HL-60 (cell line): ENCODE data around the gene SFMBT2.

Source experiments
- CTCF ChIP-seq: IDR thresholded peaks from one replicate; pipeline ENCODE4 v1.5.1; 2011; ENCODE audit warnings: low read length, control low read depth, inconsistent platforms; ENCODE audit not compliant: insufficient read depth
- POLR2AphosphoS5 ChIP-seq: IDR thresholded peaks from 2 replicates; pipeline ENCODE4 v1.6.1; 2012; ENCODE audit warnings: low read depth
- REST ChIP-seq: IDR thresholded peaks from 2 replicates; pipeline ENCODE4 v1.6.1; 2012; ENCODE audit warnings: low read depth; ENCODE audit not compliant: insufficient replicate concordance

DNA sequence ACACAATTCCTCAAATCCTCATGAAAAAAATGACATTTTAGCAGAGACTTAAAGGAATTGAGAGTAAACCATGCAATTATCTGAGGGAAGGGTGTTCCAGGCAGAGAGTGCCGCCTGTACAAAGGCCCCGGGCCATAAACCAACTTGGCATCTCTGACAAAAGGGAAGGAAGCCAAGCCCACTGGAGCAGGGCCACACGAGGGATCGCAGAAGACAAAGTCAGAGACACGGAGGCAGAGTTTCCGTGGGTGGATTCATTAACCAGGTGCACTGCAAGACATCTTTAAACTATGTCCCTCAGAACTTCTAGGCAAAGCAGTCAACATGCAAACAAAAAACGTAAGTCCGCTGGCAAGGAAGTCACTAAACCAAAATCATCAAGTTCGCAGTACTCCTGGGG lies 92.0 kb downstream of the SFMBT2 start:
- TF ChIP-seq CTCF = no peak
- no peak for TF ChIP-seq POLR2AphosphoS5
- TF ChIP-seq REST = no peak
